HG02642 (cell line): ENCODE data around the gene INHA.

Experiments used
- ATAC-seq: cut with Tn5 transposase; IDR thresholded peaks from one replicate; pipeline ENCODE4 v1.9.1; 2021; ENCODE audit warnings: mild to moderate bottlenecking; ENCODE audit not compliant: unreplicated experiment, poor library complexity

INHA gene

GRCh38 chr2:219572237-219573001, at the start of gene INHA:
INHA (plus strand) TSS chr2:219572310; CDS start chr2:219572375, 65 bp downstream.
- ATAC-seq: no peak

GRCh38 chr2:219523031-219523671, 49.0 kb upstream of the INHA start:
- ATAC-seq: no peak

GRCh38 chr2:219524817-219525216, 47.3 kb upstream of the INHA start:
- no peak for ATAC-seq

GRCh38 chr2:219525533-219526232, 46.4 kb upstream of the INHA start:
- no peak for ATAC-seq

GRCh38 chr2:219526320-219527075, 45.6 kb upstream of the INHA start:
- ATAC-seq: no peak

- no peak for ATAC-seq
Measured at GRCh38 chr2:219527076-219527394, 45.1 kb upstream of the INHA start.

GRCh38 chr2:219527472-219527871, 44.6 kb upstream of the INHA start:
- ATAC-seq: no peak

- peak; percentile 75 for ATAC-seq
Measured at GRCh38 chr2:219530048-219530963, 41.8 kb upstream of the INHA start.

- no peak for ATAC-seq
Measured at GRCh38 chr2:219531639-219532377, 40.3 kb upstream of the INHA start.

GRCh38 chr2:219532378-219532649, 39.8 kb upstream of the INHA start:
- ATAC-seq: no peak

GRCh38 chr2:219533930-219534661, 38.0 kb upstream of the INHA start:
- no peak for ATAC-seq

- no peak for ATAC-seq
Measured at GRCh38 chr2:219536425-219536824, 35.7 kb upstream of the INHA start.

- no peak for ATAC-seq
Measured at GRCh38 chr2:219536967-219537366, 35.1 kb upstream of the INHA start.

GRCh38 chr2:219537657-219538488, 34.2 kb upstream of the INHA start:
- ATAC-seq: no peak

GRCh38 chr2:219538504-219538951, 33.6 kb upstream of the INHA start:
- ATAC-seq: no peak

- ATAC-seq: no peak
Measured at GRCh38 chr2:219538956-219539788, 32.9 kb upstream of the INHA start.
